HG03520 (cell line): Measurements from ENCODE around the gene MLKL.
"Not testable (repeated sequence)": the region's sequence is repeated elsewhere in the genome, so short reads cannot be mapped to it uniquely, and the experiment has no call there.

Experiments used
- ATAC-seq: cut with Tn5 transposase; IDR thresholded peaks from one replicate; pipeline ENCODE4 v1.9.1; 2021; ENCODE audit warnings: mild to moderate bottlenecking, moderate library complexity; ENCODE audit not compliant: unreplicated experiment

MLKL gene

GRCh38 chr16:74700116-74700437, 585 bp downstream of the MLKL start:
- ATAC-seq, result no peak

- ATAC-seq, result no peak
Measured at GRCh38 chr16:74699666-74700065, 996 bp downstream of the MLKL start.

- ATAC-seq, result no peak
Measured at GRCh38 chr16:74698222-74698621, 2.4 kb downstream of the MLKL start.

- ATAC-seq, result peak; percentile 86
Measured at GRCh38 chr16:74695450-74696422, 4.9 kb downstream of the MLKL start.

- no peak for ATAC-seq
Measured at GRCh38 chr16:74691093-74691855, 9.4 kb downstream of the MLKL start.

- no peak for ATAC-seq
Measured at GRCh38 chr16:74682556-74682955, 18.1 kb downstream of the MLKL start.

GRCh38 chr16:74680681-74681080, 20.0 kb downstream of the MLKL start:
- ATAC-seq, result no peak

- no peak for ATAC-seq
Measured at GRCh38 chr16:74679983-74680382, 20.7 kb downstream of the MLKL start.

- no peak for ATAC-seq
Measured at GRCh38 chr16:74677868-74678267, 22.8 kb downstream of the MLKL start.

GRCh38 chr16:74673876-74674275, 26.8 kb downstream of the MLKL start:
- ATAC-seq, result no peak

GRCh38 chr16:74668877-74669276, 31.8 kb downstream of the MLKL start:
- not testable (repeated sequence) for ATAC-seq

- ATAC-seq, result no peak
Measured at GRCh38 chr16:74667255-74667700, 33.4 kb downstream of the MLKL start.

GRCh38 chr16:74666425-74667254, 34.0 kb downstream of the MLKL start, which contains the start of gene RFWD3:
RFWD3 (minus strand) TSS chr16:74666877; CDS start chr16:74661449, 5,428 bp downstream.
- peak; percentile 100 for ATAC-seq

- no peak for ATAC-seq
Measured at GRCh38 chr16:74666010-74666421, 34.6 kb downstream of the MLKL start.

GRCh38 chr16:74661064-74661463, 39.6 kb downstream of the MLKL start:
- no peak for ATAC-seq

GRCh38 chr16:74660383-74660782, 40.3 kb downstream of the MLKL start:
- no peak for ATAC-seq

- ATAC-seq, result no peak
Measured at GRCh38 chr16:74659041-74659440, 41.6 kb downstream of the MLKL start.

- ATAC-seq, result no peak
Measured at GRCh38 chr16:74657870-74658642, 42.6 kb downstream of the MLKL start.

- no peak for ATAC-seq
Measured at GRCh38 chr16:74654536-74655050, 46.1 kb downstream of the MLKL start.

GRCh38 chr16:74652883-74653282, 47.8 kb downstream of the MLKL start:
- ATAC-seq, result not testable (repeated sequence)
